Measurements from ENCODE around the gene OR4E1.

- TF ChIP-seq CTCF (IDR thresholded peaks at IDR 0.05) (no peak), POLR2A (IDR thresholded peaks at IDR 0.05) (no peak), POLR2AphosphoS5 (IDR thresholded peaks at IDR 0.05) (no peak)
Measured at GRCh38 chr14:21714318-21714929, 40.8 kb upstream of the OR4E1 start.
